Peyer's patch (tissue), 4 donors: Measurements from ENCODE around the gene AP1M1. TPM values are rescaled to one million over a fixed set of nuclear protein-coding genes. Genes with fewer than 3 reads are reported as not detected.

Source experiments
- DNase-seq, 3 donors: peaks; one replicate each; pipeline ENCODE4 v3.0.0-alpha.2; 2017 to 2019
- H3K27ac ChIP-seq, 4 donors: fragments of 200-600 bp; sonication (generic); one replicate each; pipeline ENCODE4 v1.5.1; 2016 to 2019
- H3K27me3 ChIP-seq, 2 donors: fragments of 200-600 bp; sonication (generic); one replicate each; pipeline ENCODE4 v1.5.1; 2019
- H3K36me3 ChIP-seq, 3 donors: fragments of 200-600 bp; sonication (generic); one replicate each; pipeline ENCODE4 v1.5.1; 2016 to 2019
- H3K4me1 ChIP-seq, 4 donors: fragments of 200-600 bp; sonication (generic); one replicate each; pipeline ENCODE4 v1.5.1; 2016 to 2019
- H3K4me3 ChIP-seq, 4 donors: fragments of 200-600 bp; sonication (generic); 1 replicate in 3 of 4; 2 replicates in 1 of 4; pipeline ENCODE4 v1.5.1; 2016 to 2019; ENCODE audit warnings: mild to moderate bottlenecking in 1 of 4
- H3K9me3 ChIP-seq, 4 donors: fragments of 200-600 bp; sonication (generic); one replicate each; pipeline ENCODE4 v1.5.1; 2016 to 2019; ENCODE audit warnings: mild to moderate bottlenecking in 1 of 4
- CTCF ChIP-seq, 6 experiments: fragments of 450-650 bp in 4 of 6; fragments of 200-600 bp in 2 of 6; sonication (generic) in 1 of 6; IDR thresholded peaks; one replicate each; pipeline ENCODE4 v1.5.1; 2017 to 2019; ENCODE audit warnings: antibody characterized with exemption in 6 of 6, mild to moderate bottlenecking in 3 of 6, moderate library complexity in 1 of 6
- POLR2A ChIP-seq, 2 donors: fragments of 450-650 bp; IDR thresholded peaks; one replicate each; pipeline ENCODE4 v1.5.1; 2017; ENCODE audit warnings: antibody characterized with exemption in 2 of 2, mild to moderate bottlenecking in 2 of 2, moderate library complexity in 2 of 2
- small RNA-seq, 2 donors: library from RNA; depleted of rRNA; stranded (forward); fragments of <200 nt; gene quantifications; one replicate each; pipeline ENCODE3, GENCODE V24; 2016
- total RNA-seq, 4 donors: library from RNA; depleted of rRNA; stranded (reverse); fragments of >200 nt; gene quantifications; one replicate each; pipeline ENCODE4 v1.1.0, GENCODE V29; 2016

The AP1M1 gene
- total RNA-seq, 4 donors from 2014 or later: 52.7 to 83.9 (median 62.8) TPM

DNA sequence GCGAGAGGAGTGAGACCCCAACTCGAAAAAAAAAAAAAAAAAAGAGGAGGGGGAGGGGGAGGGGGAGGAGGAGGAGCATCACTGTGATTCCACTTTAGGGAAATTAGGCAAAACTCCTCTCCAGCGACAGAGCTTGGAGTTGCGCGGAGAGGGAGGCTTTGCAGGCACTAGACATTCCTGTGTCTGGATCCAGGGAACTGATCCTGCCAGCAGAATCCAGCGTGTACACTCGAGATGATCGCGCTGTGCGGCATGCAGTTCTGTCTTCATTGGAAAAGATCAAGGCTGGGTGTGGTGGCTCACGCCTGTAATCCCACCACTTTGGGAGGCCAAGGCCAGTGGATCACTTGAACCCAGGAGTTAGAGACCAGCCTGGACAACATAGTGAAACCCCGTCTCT lies 97.3 kb downstream of the AP1M1 start:
- Histone ChIP-seq H3K4me1 (peaks cover 0 to 8% (median 0%) of the 10 kb centered on the region in 4 donors), H3K4me3 (no peak overlapping the region), H3K36me3 (no peaks in the 10 kb centered on the region), H3K27ac (no peak overlapping the region), H3K9me3 (no peaks in the 10 kb centered on the region), H3K27me3 (no peaks in the 10 kb centered on the region)
- DNase-seq: no peak
- TF ChIP-seq CTCF (IDR thresholded peaks at IDR 0.05) (no peak), POLR2A (IDR thresholded peaks at IDR 0.05) (no peak)

Small RNAs within 50 kb of the gene (small RNA-seq; reads per million reads assigned to genes)
- 0 reads per million in 2 donors for gene RF00017

Other genes with a start within 250 kb of the AP1M1 start
- not detected for gene OR10H4, start 248.9 kb upstream of the AP1M1 start, total RNA-seq
- gene TPM4, start 121.4 kb upstream of the AP1M1 start, total RNA-seq: 100 to 1,000 TPM; 125 to 423 (median 139) TPM
- gene RAB8A, start 86.0 kb upstream of the AP1M1 start, total RNA-seq: 100 to 1,000 TPM in 2 of 4 donors, 10 to 100 TPM in 2; 53.6 to 138 (median 113) TPM
- 100 to 1,000 TPM in 1 of 4 donors, 10 to 100 TPM in 3; 28.0 to 111 (median 58.8) TPM for gene HSH2D, start 54.2 kb upstream of the AP1M1 start, total RNA-seq
- not detected for gene CIB3, start 24.4 kb upstream of the AP1M1 start, total RNA-seq
- 100 to 1,000 TPM in 2 of 4 donors, 10 to 100 TPM in 2; 88.0 to 116 (median 102) TPM for gene FAM32A, start 12.5 kb upstream of the AP1M1 start, total RNA-seq
- gene KLF2, start 126.9 kb downstream of the AP1M1 start, total RNA-seq: 100 to 1,000 TPM in 1 of 4 donors, 10 to 100 TPM in 3; 12.1 to 129 (median 37.2) TPM